Stomach (tissue), 4 donors: ENCODE measurements around the gene SLC35F6.

ENCODE experiments used
- CTCF ChIP-seq, 7 experiments: fragments of 450-650 bp in 4 of 7; fragments of 200-600 bp in 3 of 7; sonication (generic) in 3 of 7; IDR thresholded peaks; one replicate each; pipeline ENCODE4 v1.5.1; 2016 to 2019; ENCODE audit warnings: antibody characterized with exemption in 7 of 7, control low read depth in 2 of 7, mild to moderate bottlenecking in 1 of 7
- POLR2A ChIP-seq, 4 donors: fragments of 450-650 bp; IDR thresholded peaks; one replicate each; pipeline ENCODE4 v1.6.1; 2016; ENCODE audit warnings: antibody characterized with exemption in 4 of 4, control low read depth in 2 of 4, mild to moderate bottlenecking in 1 of 4, moderate library complexity in 1 of 4

- no peak for TF ChIP-seq CTCF (IDR thresholded peaks at IDR 0.05)
- no peak for TF ChIP-seq POLR2A (IDR thresholded peaks at IDR 0.05)
These were observed 23.7 kb upstream of the SLC35F6 start for GRCh38 chr2:26740346-26740745.
